Suprapubic skin (tissue), 4 donors: ENCODE measurements around the gene CTBP2.

Experiments used
- CTCF ChIP-seq, 2 donors: fragments of 200-600 bp in 1 of 2; fragments of 450-650 bp in 1 of 2; sonication (generic) in 1 of 2; IDR thresholded peaks; one replicate each; pipeline ENCODE4 v1.5.1; 2016 to 2019; ENCODE audit warnings: antibody characterized with exemption in 2 of 2, mild to moderate bottlenecking in 1 of 2, moderate library complexity in 1 of 2
- EP300 ChIP-seq: sonication (generic); formaldehyde crosslinking; IDR thresholded peaks from one replicate; pipeline ENCODE4 v1.6.1; 2017; ENCODE audit warnings: antibody characterized with exemption
- POLR2A ChIP-seq, 2 donors: fragments of 450-650 bp; IDR thresholded peaks; one replicate each; pipeline ENCODE4 v1.6.1; 2017; ENCODE audit warnings: antibody characterized with exemption in 2 of 2, mild to moderate bottlenecking in 2 of 2, moderate library complexity in 2 of 2
- POLR2AphosphoS5 ChIP-seq, 3 donors: sonication (generic); formaldehyde crosslinking; IDR thresholded peaks; one replicate each; pipeline ENCODE4 v1.6.1; 2017; ENCODE audit warnings: antibody characterized with exemption in 3 of 3

GRCh38 chr10:125160856-125161706, 718 bp upstream of the CTBP2 start:
- no peak for TF ChIP-seq POLR2AphosphoS5 (IDR thresholded peaks at IDR 0.05)
- no peak for TF ChIP-seq POLR2A (IDR thresholded peaks at IDR 0.05)
- TF ChIP-seq CTCF (IDR thresholded peaks at IDR 0.05): peak; percentile 14 to 52
- no peak for TF ChIP-seq EP300
